Activated CD8-positive, alpha-beta T cell treated with anti-CD3 and anti-CD28 coated beads for 36 hours (primary cell): ENCODE measurements around the gene TIMM21. TPM values are rescaled to one million over a fixed set of nuclear protein-coding genes. Genes with fewer than 3 reads are reported as not detected.

ENCODE experiments used
- ATAC-seq: fragments of 200-7000 bp; cut with Tn5 transposase; one replicate; pipeline ENCODE4 v1.10.0; 2021; ENCODE audit warnings: mild to moderate bottlenecking, moderate library complexity
- CTCF ChIA-PET: fragments of 350-600 bp; sonication (Branson Sonifier 250); formaldehyde crosslinking; loops from one replicate; lab custom pipeline; 2021; ENCODE audit warnings: antibody characterized with exemption; lab: Charles Lee
- POLR2A ChIA-PET: fragments of 350-600 bp; sonication (Branson Sonifier 250); formaldehyde crosslinking; loops from one replicate; lab custom pipeline; 2021; ENCODE audit warnings: antibody characterized with exemption; lab: Charles Lee
- DNase-seq: peaks from one replicate; pipeline ENCODE4 v3.0.0-alpha.2; 2020
- H3K27ac Mint-ChIP-seq: one replicate; pipeline ENCODE4 v1.8.0; 2021; ENCODE audit warnings: mild to moderate bottlenecking, mixed read lengths
- H3K27me3 Mint-ChIP-seq: one replicate; pipeline ENCODE4 v1.8.0; 2021; ENCODE audit warnings: mixed read lengths
- H3K36me3 Mint-ChIP-seq: one replicate; pipeline ENCODE4 v1.8.0; 2021; ENCODE audit warnings: low read depth, mixed read lengths
- H3K4me1 Mint-ChIP-seq: one replicate; pipeline ENCODE4 v1.8.0; 2021; ENCODE audit warnings: low read depth, mixed read lengths
- H3K4me3 Mint-ChIP-seq: one replicate; pipeline ENCODE4 v1.8.0; 2021; ENCODE audit warnings: mild to moderate bottlenecking, moderate library complexity, mixed read lengths
- H3K9me3 Mint-ChIP-seq: one replicate; pipeline ENCODE4 v1.8.0; 2021; ENCODE audit warnings: mixed read lengths
- intact Hi-C: fragments of 100-400 bp; cut with micrococcal nuclease; formaldehyde crosslinking; loops from one replicate; pipeline ENCODE4 v1.10.0; 2022
- total RNA-seq, 2 experiments: library from RNA; stranded (reverse); gene quantifications; one replicate each; pipeline ENCODE4 v1.2.3, GENCODE V29; 2021
- TF ChIP-seq, protein P1 (sequence below): fragments of 200-600 bp; IDR thresholded peaks from one replicate; pipeline ENCODE4 v1.8.0; 2022; ENCODE audit warnings: antibody characterized with exemption, mild to moderate bottlenecking

The TIMM21 gene
- total RNA-seq, 2 experiments from 2014 or later, result 70.2 to 71.2 TPM

DNA sequence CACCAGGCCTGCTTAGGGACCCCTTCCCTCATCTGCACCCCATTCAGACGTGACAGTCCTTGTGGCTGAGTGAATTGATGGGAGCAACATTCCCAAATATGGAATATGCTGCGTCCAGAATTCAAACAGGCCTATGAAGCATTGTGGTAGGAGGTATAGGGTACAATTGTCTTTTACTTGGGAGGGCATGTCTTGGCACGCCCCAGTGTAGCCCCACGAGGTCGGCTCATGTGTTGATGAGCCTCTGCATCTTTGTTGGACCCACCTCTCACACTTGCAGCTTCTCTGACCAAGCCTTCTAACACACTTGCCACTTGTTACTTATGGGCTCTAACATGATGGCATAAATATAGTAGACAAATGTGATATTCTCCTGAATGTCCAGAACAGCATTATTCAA is 1.6 kb downstream of the TIMM21 start:
- intact Hi-C loops, result loop anchor here (5.0 kb wide), 2 partner anchors 83 to 347 kb away; partner anchors contain the start of gene CNDP2
- H3K27ac Mint-ChIP-seq, result peak overlapping the region; percentile 99
- H3K4me1 Mint-ChIP-seq, result peaks cover 56% of the 10 kb centered on the region
- TF ChIP-seq, protein P1, sequence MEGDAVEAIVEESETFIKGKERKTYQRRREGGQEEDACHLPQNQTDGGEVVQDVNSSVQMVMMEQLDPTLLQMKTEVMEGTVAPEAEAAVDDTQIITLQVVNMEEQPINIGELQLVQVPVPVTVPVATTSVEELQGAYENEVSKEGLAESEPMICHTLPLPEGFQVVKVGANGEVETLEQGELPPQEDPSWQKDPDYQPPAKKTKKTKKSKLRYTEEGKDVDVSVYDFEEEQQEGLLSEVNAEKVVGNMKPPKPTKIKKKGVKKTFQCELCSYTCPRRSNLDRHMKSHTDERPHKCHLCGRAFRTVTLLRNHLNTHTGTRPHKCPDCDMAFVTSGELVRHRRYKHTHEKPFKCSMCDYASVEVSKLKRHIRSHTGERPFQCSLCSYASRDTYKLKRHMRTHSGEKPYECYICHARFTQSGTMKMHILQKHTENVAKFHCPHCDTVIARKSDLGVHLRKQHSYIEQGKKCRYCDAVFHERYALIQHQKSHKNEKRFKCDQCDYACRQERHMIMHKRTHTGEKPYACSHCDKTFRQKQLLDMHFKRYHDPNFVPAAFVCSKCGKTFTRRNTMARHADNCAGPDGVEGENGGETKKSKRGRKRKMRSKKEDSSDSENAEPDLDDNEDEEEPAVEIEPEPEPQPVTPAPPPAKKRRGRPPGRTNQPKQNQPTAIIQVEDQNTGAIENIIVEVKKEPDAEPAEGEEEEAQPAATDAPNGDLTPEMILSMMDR, result no peak
- peak overlapping the region; percentile 98 for H3K4me3 Mint-ChIP-seq
- DNase-seq (no peak), ATAC-seq (no peak)
- CTCF ChIA-PET, result no interaction called here
- POLR2A ChIA-PET, result no interaction called here
- peaks cover 2% of the 10 kb centered on the region for H3K27me3 Mint-ChIP-seq
- H3K9me3 Mint-ChIP-seq, result no peaks in the 10 kb centered on the region
- H3K36me3 Mint-ChIP-seq, result peaks cover 50% of the 10 kb centered on the region

DNA sequence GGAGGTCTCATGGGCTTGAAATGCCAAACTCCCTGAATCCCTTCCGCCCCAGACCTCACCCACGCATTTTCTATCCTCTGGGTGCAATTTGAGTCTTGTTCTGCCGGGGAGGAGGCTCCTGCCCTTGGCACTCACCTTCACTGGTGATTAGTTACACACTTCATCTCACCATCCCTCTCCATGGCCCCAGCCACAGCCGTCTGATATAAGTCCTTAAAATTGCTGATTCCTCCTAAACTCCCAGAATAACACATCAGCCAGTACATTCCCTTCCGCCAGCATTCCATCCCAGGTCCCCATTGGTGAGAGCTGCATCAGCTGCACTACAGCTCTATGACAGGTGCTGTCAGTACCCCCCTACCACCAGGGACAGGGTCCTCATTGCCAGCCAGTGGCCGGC is 3.9 kb downstream of the TIMM21 start:
- CTCF ChIA-PET, result interaction anchor here (0.7 to 3.1 kb wide), 3 partner anchors 26 to 88 kb away, joined by 3 to 12 read pairs (median 3); no protein-coding TSS in a partner anchor
- H3K27me3 Mint-ChIP-seq, result peaks cover 2% of the 10 kb centered on the region
- DNase-seq, result no peak
- POLR2A ChIA-PET, result no interaction called here
- H3K27ac Mint-ChIP-seq, result peak overlapping the region; percentile 6
- TF ChIP-seq, protein P1, result no peak
- H3K36me3 Mint-ChIP-seq, result peaks cover 64% of the 10 kb centered on the region
- no peaks in the 10 kb centered on the region for H3K9me3 Mint-ChIP-seq
- no peak for ATAC-seq
- H3K4me3 Mint-ChIP-seq, result peak overlapping the region; percentile 1
- intact Hi-C loops, result no loop called here
- peaks cover 51% of the 10 kb centered on the region for H3K4me1 Mint-ChIP-seq

DNA sequence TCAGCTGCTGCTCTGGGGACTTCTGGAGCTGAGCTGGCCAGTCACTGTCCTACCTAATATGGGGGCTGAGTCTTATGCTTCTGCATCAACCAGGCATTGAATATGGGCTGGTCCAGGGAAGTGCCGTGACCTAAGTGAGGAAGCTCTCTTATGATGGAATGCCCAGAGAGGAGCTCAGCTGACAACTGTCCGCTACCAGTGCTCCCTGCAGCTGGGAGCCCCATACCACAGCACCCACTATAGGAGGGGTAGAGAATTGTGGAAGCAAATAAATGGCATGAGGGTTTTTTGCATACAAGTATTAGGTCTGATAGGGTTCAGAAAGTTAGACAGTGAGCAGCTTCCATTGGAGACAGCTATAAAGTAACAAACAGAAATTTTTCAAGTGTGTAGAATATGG is 4.5 kb downstream of the TIMM21 start:
- POLR2A ChIA-PET, result no interaction called here

DNA sequence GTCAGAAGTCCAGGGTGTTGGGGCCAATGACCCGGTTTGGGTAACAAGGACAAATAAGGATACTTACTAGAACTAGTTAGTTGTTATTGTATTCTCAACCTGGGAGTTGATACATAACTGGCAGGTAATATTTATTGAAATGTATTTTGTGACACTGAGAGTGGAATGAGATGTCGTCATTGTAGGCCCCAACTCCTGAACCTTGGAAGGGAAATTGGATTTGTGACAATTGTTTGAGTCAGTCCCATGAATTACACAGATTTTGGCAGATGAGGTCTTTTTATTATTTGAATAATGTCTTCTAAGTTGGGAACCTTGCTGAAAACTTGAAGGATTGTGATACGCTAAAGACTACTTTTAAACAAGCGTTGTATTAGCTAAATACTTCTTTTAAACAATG is 5.1 kb downstream of the TIMM21 start:
- no peak overlapping the region for H3K4me3 Mint-ChIP-seq
- DNase-seq, result no peak
- POLR2A ChIA-PET, result no interaction called here
- H3K9me3 Mint-ChIP-seq, result no peaks in the 10 kb centered on the region
- intact Hi-C loops, result no loop called here
- CTCF ChIA-PET, result interaction anchor here (0.7 to 3.1 kb wide), 2 partner anchors 24 to 70 kb away, joined by 3 to 12 read pairs; no protein-coding TSS in a partner anchor
- peaks cover 53% of the 10 kb centered on the region for H3K4me1 Mint-ChIP-seq
- peak overlapping the region; percentile 57 for H3K27ac Mint-ChIP-seq
- no peaks in the 10 kb centered on the region for H3K27me3 Mint-ChIP-seq
- TF ChIP-seq, protein P1, result no peak
- peaks cover 68% of the 10 kb centered on the region for H3K36me3 Mint-ChIP-seq
- no peak for ATAC-seq

More for the DNA sequence above, 4.5 kb downstream of the TIMM21 start:
- TF ChIP-seq, protein P1, result no peak
- Mint-ChIP-seq H3K27me3 (no peaks in the 10 kb centered on the region), H3K27ac (peak overlapping the region; percentile 35), H3K9me3 (no peaks in the 10 kb centered on the region), H3K36me3 (peaks cover 63% of the 10 kb centered on the region), H3K4me3 (no peak overlapping the region), H3K4me1 (peaks cover 51% of the 10 kb centered on the region)
- DNase-seq (no peak), ATAC-seq (no peak)
- intact Hi-C loops, result no loop called here
- CTCF ChIA-PET, result interaction anchor here (0.7 to 3.1 kb wide), 2 partner anchors 25 to 70 kb away, joined by 3 to 12 read pairs; no protein-coding TSS in a partner anchor

DNA sequence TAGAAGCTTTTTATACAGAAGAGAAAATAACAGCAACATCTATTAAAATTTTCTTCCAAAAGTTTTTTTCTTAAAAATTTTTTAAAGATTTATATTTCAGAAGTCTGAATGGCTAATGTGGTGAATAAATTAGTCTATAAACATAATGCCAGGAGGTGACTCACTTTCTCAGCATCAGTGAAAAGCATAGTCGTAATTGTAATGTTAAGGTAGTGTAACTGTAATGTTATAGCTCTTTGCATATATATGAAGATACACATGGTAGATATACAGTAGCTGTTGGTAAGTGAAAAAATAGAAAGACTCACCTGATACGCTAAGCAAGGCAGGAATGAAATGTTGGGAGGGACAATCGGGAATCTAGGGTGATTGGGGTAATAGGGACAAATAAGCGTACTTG is 5.5 kb downstream of the TIMM21 start:
- H3K36me3 Mint-ChIP-seq, result peaks cover 69% of the 10 kb centered on the region
- intact Hi-C loops, result no loop called here
- POLR2A ChIA-PET, result interaction anchor here (1.3 kb wide), 1 partner anchor 11 kb away, joined by 3 read pairs; no protein-coding TSS in a partner anchor

More for the DNA sequence above, 5.5 kb downstream of the TIMM21 start:
- Mint-ChIP-seq H3K4me1 (peaks cover 53% of the 10 kb centered on the region), H3K9me3 (no peaks in the 10 kb centered on the region), H3K4me3 (no peak overlapping the region), H3K27me3 (no peaks in the 10 kb centered on the region), H3K27ac (no peak overlapping the region)
- no peak for DNase-seq
- CTCF ChIA-PET, result interaction anchor here (3.1 kb wide), 1 partner anchor 71 kb away, joined by 12 read pairs; no protein-coding TSS in a partner anchor
- ATAC-seq, result peak; percentile 48
- TF ChIP-seq, protein P1, result no peak
